Stimulated activated CD8-positive, alpha-beta memory T cell treated with anti-CD3 and anti-CD28 coated beads, Interleukin-12 subunit alpha, Interleukin-12 subunit beta, amount 100 ng/mL, for 24 hours (primary cell): ENCODE results near the gene ENGASE.

Experiments
- DNase-seq: peaks from one replicate; pipeline ENCODE4 v3.0.0-alpha.2; 2020; ENCODE audit errors: extremely low read depth

The ENGASE gene

DNA sequence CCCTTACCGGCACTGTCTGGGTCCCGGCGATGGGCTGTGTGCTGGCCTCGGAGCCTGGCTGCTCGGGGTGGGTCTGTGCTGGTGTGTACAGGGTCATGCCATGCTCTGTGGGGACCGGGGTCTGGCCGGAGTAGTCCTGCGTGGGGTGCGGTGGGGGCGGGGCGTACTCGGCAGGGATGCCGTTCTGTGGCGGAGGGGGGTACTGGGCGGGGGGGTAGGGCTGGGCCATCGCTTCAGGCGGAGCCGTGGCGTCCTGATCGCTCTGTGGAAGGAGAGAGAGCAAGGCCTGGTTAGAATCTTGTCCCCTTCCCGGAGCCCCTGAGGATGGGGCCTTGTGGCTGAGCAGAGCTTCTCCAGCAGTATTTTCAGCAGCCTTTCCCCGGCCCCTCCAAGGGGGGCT is 40.9 kb downstream of the ENGASE start:
- no peak for DNase-seq

- no peak for DNase-seq
Observed at GRCh38 chr17:79116575-79117368, 42.1 kb downstream of the ENGASE start.

- DNase-seq, result no peak
Observed at GRCh38 chr17:79117905-79118487, 43.4 kb downstream of the ENGASE start.

DNA sequence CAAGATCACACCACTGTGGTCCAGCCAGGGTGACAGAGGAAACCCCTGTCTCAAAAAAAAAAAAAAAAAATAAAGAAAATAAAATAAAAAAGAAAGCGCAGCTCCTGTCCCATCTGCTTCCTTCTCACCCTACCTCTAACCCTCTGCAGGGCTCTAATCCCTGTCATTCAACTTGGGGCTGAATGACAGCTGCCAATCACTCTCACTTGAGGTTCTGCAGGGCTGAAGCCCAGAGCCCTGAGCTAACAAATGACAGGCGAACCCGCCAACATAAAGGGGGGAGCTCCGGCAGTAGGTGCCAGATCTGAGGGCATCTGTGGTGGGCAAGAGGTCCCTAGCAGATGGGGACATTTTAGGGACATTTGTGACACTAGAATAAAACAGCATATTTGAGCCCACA is 44.3 kb downstream of the ENGASE start:
- DNase-seq, result no peak

GRCh38 chr17:79120259-79120658 is 45.6 kb downstream of the ENGASE start:
- no peak for DNase-seq

DNA sequence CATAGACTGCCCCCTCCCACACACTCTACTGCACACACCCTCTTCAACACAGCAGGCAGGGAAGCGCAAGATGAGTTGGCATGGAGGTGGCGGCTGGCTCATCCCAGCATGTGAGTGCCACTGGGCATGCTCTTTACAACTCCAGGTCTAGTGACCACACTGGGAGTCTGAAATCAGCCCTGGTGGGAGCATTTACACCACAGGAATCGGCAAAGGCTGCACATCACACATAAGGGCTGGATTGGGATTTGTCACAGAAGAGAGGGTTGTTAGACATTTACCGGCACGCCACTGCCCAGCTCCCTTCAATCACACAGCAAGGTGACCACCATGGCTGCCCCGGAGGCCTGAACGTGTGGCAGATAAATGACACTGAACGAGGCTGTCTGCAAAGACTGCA is 49.4 kb downstream of the ENGASE start:
- no peak for DNase-seq

DNA sequence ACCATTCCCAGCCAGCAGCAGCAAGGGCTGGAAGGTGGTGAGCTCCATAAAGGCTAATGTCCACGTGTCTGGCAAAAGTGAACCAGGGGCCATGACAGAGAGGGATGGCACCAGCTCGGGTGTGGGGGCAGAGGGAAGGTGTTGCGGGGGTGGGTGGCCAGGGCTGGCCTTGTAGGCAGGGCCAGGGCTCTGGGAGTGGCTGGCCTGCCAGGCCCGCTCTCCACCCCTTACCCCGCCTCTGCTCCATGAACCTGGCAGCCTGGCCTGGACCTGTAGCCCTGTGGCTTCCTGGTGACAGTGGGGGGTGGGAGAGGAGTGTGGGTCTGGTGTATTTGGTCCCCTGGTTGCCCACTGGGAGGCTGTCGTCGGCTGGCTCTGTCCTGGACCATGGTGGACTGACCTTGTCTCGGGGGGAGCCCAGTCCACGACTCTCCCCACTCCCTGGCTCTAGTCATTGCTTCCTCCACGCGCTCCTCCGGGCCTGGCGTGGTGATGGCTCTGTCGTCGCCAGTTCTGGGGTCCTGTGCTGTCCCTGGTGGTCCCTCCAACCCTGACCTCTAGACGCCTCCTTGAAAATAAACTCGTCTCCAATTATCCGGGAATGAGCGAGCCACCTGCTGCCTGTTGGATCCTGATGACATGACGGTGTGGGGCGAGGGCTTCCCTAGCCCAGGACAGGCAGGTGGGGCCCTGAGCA is 50.0 kb downstream of the ENGASE start:
- no peak for DNase-seq

DNA sequence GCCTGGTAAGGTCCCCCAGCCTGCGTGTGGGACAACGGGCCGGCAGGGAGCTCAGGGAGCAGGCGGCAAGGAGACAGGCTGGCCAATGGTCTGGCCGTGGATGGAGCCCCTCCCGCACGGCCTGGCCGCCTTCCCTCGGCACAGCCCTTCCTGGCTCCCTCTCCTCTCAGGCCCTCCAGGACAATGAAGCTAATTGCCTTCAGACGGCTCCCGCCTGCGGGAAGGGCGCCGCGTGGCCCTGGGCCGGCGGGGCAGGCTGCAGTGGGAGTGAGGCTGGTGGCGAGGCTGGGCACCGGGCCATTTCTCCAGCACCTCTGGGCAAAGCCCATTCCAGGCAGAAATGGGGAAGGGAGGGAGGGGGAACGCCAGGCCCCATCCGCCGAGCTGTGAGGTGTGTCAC is 50.9 kb downstream of the ENGASE start:
- no peak for DNase-seq

GRCh38 chr17:79126139-79126538 is 51.5 kb downstream of the ENGASE start:
- no peak for DNase-seq

- no peak for DNase-seq
Observed at GRCh38 chr17:79127534-79128135, 53.0 kb downstream of the ENGASE start.

DNA sequence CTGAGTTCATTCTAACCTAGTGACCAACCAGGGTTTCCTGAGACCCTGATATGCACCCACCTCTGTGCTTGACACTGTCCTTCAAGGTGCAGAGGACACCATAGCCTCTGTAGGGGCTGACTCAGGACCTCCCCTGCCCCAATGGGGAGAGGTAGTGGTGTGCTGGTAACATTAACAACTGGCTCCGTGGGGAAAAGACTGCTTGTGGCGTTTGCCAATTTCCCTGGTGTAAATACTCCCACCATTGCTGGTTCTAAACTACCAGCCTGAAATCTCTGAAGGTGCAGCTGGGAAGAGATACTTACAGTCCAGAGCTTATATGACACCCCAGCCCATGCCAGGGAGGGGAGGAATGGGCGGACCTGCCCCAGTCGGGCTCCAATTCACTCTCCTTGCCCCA is 54.9 kb downstream of the ENGASE start:
- DNase-seq, result no peak

DNA sequence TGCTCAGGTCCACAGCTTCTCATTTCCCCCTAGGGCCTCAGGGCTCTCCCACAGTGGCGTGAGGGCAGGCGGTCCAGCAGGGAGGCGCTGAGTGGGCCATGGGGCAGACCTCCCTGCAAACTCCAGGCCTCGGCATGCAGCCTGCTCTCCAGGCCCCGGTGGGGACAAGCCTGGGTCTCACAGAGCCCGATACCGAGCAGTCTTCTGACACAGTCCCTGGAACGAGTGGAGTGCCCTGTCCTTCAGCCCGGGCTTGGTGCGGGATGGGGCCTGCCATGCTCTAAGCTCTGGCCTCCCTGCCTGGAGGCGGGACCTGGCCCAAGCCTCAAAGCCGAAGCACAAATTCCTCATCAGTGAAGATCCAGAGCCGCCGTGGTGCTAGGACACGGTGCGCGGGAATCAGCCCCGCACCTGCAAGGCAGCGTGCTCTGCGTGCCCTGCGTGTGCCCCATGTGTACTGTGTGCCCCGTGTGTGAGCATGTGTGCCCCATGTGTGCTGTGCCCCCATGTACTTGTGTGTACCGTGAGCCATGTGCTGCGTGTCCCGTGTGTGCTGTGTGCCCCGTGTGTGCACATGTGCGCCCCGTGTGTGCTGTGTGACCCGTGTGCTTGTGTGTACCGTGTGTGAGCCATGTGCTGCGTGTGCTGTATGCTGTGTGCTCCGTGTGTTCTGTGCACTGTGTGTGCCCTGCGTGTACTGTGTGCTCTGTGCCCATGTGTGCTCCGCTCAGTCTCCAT is 56.1 kb downstream of the ENGASE start:
- DNase-seq, result no peak

DNA sequence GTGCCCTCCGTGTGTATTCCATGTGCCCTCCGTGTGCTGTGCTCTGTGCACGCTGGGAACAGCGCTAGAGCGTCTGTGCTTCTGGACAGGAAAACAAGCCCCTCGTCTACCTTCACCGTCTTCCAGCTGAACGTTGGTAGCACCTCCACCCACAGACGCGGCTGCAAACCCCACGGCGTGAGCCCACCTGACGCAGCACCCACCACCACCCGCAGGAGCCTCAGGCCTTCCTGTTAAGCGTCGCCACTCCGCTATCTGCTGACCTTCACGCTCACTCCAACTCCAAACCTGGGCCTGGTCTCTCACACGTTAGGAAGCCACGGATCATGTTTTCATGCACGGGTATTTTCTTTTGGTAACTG is 56.6 kb downstream of the ENGASE start:
- DNase-seq, result no peak

- DNase-seq, result no peak
Observed at GRCh38 chr17:79131701-79132100, 57.1 kb downstream of the ENGASE start.

DNA sequence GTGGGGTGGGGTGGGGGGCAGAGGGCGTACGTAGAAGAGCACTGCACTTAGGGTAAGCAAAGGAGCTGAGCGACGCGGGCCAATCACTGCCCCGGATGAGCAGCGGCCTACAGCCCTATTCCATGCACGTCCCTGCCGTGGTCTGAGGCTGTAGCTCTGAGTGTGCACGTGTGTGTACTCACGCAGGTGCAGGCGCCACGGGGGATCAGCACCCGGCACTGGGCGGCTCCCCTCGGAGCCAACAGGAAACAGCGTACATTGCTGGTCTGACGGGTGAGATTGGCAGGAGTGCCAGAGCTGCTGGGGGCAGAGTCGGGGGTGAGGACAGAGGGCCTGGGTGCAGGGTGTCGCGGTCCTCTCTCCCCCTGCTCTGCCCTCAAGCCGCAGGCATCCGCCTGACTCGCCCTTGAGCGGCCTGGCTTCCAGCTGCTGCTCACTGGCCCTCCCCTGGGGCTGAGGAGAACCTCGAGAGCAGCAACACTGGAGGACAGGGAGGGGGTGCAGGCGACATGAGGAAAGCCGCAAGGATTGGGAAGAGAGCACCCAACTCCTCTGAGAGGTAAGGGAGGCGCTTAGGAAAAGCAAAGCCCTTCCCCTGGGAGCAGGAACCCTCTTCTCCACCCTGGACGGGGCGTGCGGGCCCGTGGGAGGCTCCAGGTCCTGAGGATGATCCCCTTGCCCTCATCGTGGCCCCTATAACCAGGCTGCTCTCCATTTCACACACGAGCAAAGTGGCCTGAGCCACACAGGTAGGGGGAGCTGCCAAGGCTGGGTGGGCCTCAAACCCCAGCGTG is 57.8 kb downstream of the ENGASE start:
- no peak for DNase-seq

DNA sequence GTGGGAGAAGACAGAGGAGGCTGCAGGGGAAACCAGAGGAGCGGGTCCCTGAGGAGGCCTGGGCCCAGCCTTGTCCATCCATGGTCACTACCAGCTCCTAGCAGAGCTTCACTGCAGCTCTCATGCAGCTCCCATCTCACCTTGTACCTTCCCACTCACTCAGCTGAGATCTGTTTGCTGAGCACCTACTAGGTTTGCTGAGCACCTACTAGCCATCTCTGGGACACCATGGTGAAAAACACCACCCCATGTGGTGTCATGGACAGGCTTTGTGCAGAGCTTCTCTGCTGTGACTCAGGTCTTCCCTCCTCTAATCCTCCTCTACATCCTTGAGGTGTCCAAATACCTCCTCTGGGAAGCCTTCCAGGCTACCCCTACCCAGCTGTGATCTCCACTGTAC is 58.6 kb downstream of the ENGASE start:
- no peak for DNase-seq

- DNase-seq, result no peak
Observed at GRCh38 chr17:79133985-79134384, 59.4 kb downstream of the ENGASE start.

- no peak for DNase-seq
Observed at GRCh38 chr17:79135011-79135410, 60.4 kb downstream of the ENGASE start.

- DNase-seq, result no peak
Observed at GRCh38 chr17:79135628-79136405, 61.2 kb downstream of the ENGASE start.
